BLaER1 treated with 17β-estradiol and CSF1 and Interleukin-3, amounts not matched to agents 10 nM and 100 nM (cell line): ENCODE data around the gene LYPLAL1.
"Not testable (repeated sequence)": the region's sequence is repeated elsewhere in the genome, so short reads cannot be mapped to it uniquely, and the experiment has no call there.

ENCODE experiments used
- H3K27ac ChIP-seq, 11 experiments: shearing (Covaris generic); formaldehyde crosslinking; 2 replicates each; pipeline ENCODE4 v1.8.1; 2022
- H3K27me3 ChIP-seq, 11 experiments: shearing (Covaris generic); formaldehyde crosslinking; 2 replicates each; pipeline ENCODE4 v1.8.1; 2022
- H3K36me3 ChIP-seq, 11 experiments: shearing (Covaris generic); formaldehyde crosslinking; 2 replicates each; pipeline ENCODE4 v1.8.1; 2022
- H3K4me1 ChIP-seq, 10 experiments: shearing (Covaris generic); formaldehyde crosslinking; 2 replicates each; pipeline ENCODE4 v1.8.1; 2022
- H3K4me2 ChIP-seq, 11 experiments: shearing (Covaris generic); formaldehyde crosslinking; 2 replicates each; pipeline ENCODE4 v1.8.1; 2022
- H3K4me3 ChIP-seq, 10 experiments: shearing (Covaris generic); formaldehyde crosslinking; 2 replicates each; pipeline ENCODE4 v1.8.1; 2022
- H3K9ac ChIP-seq, 11 experiments: shearing (Covaris generic); formaldehyde crosslinking; 2 replicates each; pipeline ENCODE4 v1.8.1; 2022
- H3K9me3 ChIP-seq, 11 experiments: shearing (Covaris generic); formaldehyde crosslinking; replicated peaks in 1 of 11; 2 replicates each; pipeline ENCODE4 v1.8.1; 2022
- H4K20me1 ChIP-seq, 11 experiments: shearing (Covaris generic); formaldehyde crosslinking; 2 replicates each; pipeline ENCODE4 v1.8.1; 2022
- Cebpa-rat ChIP-seq, 11 experiments: shearing (Covaris generic); IDR thresholded peaks; 2 replicates each; pipeline ENCODE4 v1.8.1; 2022

LYPLAL1 gene

GRCh38 chr1:219235903-219236481 is 62.3 kb downstream of the LYPLAL1 start:
- Histone ChIP-seq H3K27me3 (no peaks in the 10 kb centered on the region), H3K9ac (no peak overlapping the region), H3K9me3 (no peaks in the 10 kb centered on the region), H3K4me2 (no peak overlapping the region), H3K36me3 (no peaks in the 10 kb centered on the region), H3K4me1 (no peaks in the 10 kb centered on the region), H4K20me1 (no peaks in the 10 kb centered on the region), H3K4me3 (no peak overlapping the region), H3K27ac (no peak overlapping the region)
- no peak for TF ChIP-seq Cebpa-rat (IDR thresholded peaks at IDR 0.05)

DNA sequence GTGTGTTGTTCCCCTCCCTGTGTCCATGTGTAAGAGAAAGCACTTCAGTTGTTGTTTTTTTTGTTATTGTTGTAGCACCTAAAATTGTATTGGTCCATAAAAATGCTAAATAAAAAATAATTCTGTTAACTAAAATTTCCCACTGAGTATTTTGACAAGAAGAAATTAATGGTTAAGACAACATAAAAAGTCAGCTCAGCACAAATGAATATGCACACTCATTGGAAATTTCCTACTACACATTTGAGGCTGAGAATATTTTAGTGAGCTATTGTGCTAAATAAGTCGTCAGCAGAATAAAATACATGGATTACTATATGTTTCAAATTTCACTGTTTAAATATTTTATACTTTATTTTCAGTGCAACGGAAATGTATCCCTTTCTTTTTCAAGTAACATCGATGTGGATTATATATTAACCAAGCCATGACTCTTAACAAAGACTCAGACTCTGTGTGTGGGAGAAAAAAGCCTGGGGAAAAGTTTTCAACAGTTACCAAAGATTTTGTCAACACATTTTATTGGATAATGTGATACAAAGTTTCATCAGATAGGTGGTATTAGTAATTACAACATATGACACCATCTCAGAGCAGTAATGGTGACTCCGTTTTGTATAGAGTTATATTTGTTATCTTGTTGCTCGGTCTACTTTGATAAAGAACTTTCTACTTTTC is 63.4 kb downstream of the LYPLAL1 start:
- TF ChIP-seq Cebpa-rat (IDR thresholded peaks at IDR 0.05) = no peak
- H3K4me2 ChIP-seq = no peak overlapping the region
- no peak overlapping the region for H3K9ac ChIP-seq
- H3K36me3 ChIP-seq = no peaks in the 10 kb centered on the region
- no peak overlapping the region for H3K4me3 ChIP-seq
- H4K20me1 ChIP-seq = no peaks in the 10 kb centered on the region
- H3K9me3 ChIP-seq = no peaks in the 10 kb centered on the region
- no peaks in the 10 kb centered on the region for H3K27me3 ChIP-seq
- H3K27ac ChIP-seq = no peak overlapping the region
- H3K4me1 ChIP-seq = no peaks in the 10 kb centered on the region

GRCh38 chr1:219239518-219239917 is 65.8 kb downstream of the LYPLAL1 start:
- Histone ChIP-seq H3K4me2 (no peak overlapping the region), H3K4me1 (no peaks in the 10 kb centered on the region), H3K27ac (no peak overlapping the region), H3K27me3 (no peaks in the 10 kb centered on the region), H3K9me3 (peaks cover 0 to 1% (median 0%) of the 10 kb centered on the region in 11 experiments; a peak in 1 of 22 replicates), H3K36me3 (no peaks in the 10 kb centered on the region), H4K20me1 (no peaks in the 10 kb centered on the region), H3K9ac (no peak overlapping the region), H3K4me3 (no peak overlapping the region)
- no peak for TF ChIP-seq Cebpa-rat (IDR thresholded peaks at IDR 0.05)

- no peaks in the 10 kb centered on the region; a peak in 1 of 22 replicates for H3K36me3 ChIP-seq
- H3K4me1 ChIP-seq = no peaks in the 10 kb centered on the region
- no peak overlapping the region for H3K27ac ChIP-seq
- H3K9me3 ChIP-seq = peaks cover 0 to 9% (median 0%) of the 10 kb centered on the region in 11 experiments; a peak in 1 of 22 replicates
- no peaks in the 10 kb centered on the region for H4K20me1 ChIP-seq
- H3K4me3 ChIP-seq = no peak overlapping the region
- H3K9ac ChIP-seq = no peak overlapping the region
- H3K27me3 ChIP-seq = no peaks in the 10 kb centered on the region
- no peak for TF ChIP-seq Cebpa-rat (IDR thresholded peaks at IDR 0.05)
- H3K4me2 ChIP-seq = no peak overlapping the region
These were observed 71.2 kb downstream of the LYPLAL1 start for GRCh38 chr1:219244864-219245263.

DNA sequence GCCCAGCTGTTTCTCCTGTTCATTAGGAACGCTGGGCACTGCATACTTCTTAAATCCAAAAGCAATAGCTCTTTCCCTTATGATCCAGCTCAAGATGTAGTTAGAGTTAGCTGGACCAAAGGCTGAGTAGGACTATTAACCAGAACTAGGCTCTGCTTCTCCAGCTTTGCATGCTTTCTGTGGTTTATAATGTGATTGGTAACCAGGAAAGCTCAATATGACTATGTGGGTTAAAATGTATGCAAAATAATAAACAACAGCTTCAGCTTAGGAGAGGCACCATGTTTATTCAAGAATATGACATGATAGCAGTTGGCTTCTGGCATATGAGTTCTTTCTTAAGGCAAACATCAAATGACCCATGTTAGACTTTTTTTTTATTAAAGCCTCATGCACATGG is 73.8 kb downstream of the LYPLAL1 start:
- Histone ChIP-seq H3K9ac (no peak overlapping the region), H3K27me3 (no peaks in the 10 kb centered on the region), H3K4me2 (no peak overlapping the region), H3K9me3 (peaks cover 0 to 21% (median 0%) of the 10 kb centered on the region in 11 experiments; a peak in 2 of 22 replicates), H3K4me3 (no peak overlapping the region), H3K36me3 (no peaks in the 10 kb centered on the region; a peak in 1 of 22 replicates), H3K4me1 (no peaks in the 10 kb centered on the region), H3K27ac (no peak overlapping the region), H4K20me1 (no peaks in the 10 kb centered on the region)
- no peak for TF ChIP-seq Cebpa-rat (IDR thresholded peaks at IDR 0.05)

- H3K27ac ChIP-seq, H3K4me2 ChIP-seq, H3K9ac ChIP-seq, H3K4me1 ChIP-seq, H3K36me3 ChIP-seq, H3K4me3 ChIP-seq, H3K27me3 ChIP-seq, H4K20me1 ChIP-seq: not testable (repeated sequence)
- H3K9me3 ChIP-seq = peaks cover 0 to 12% (median 0%) of the 10 kb centered on the region in 11 experiments; a peak in 1 of 22 replicates
These were observed 76.8 kb downstream of the LYPLAL1 start for GRCh38 chr1:219250468-219250867.

GRCh38 chr1:219257751-219258150 is 84.1 kb downstream of the LYPLAL1 start:
- no peak overlapping the region for H3K4me2 ChIP-seq
- no peak overlapping the region for H3K27ac ChIP-seq
- no peak for TF ChIP-seq Cebpa-rat (IDR thresholded peaks at IDR 0.05)
- H3K36me3 ChIP-seq = peaks cover 0 to 5% (median 0%) of the 10 kb centered on the region in 11 experiments; a peak in 1 of 22 replicates
- no peaks in the 10 kb centered on the region for H4K20me1 ChIP-seq
- no peak overlapping the region for H3K9ac ChIP-seq
- H3K27me3 ChIP-seq = no peaks in the 10 kb centered on the region
- H3K4me1 ChIP-seq = no peaks in the 10 kb centered on the region
- no peak overlapping the region for H3K4me3 ChIP-seq
- peaks cover 15 to 25% (median 17%) of the 10 kb centered on the region in 11 experiments for H3K9me3 ChIP-seq

GRCh38 chr1:219261454-219261853 is 87.8 kb downstream of the LYPLAL1 start:
- Histone ChIP-seq H3K27me3 (no peaks in the 10 kb centered on the region), H3K27ac (no peak overlapping the region), H3K36me3 (peaks cover 0 to 5% (median 0%) of the 10 kb centered on the region in 11 experiments; a peak in 1 of 22 replicates)

More at GRCh38 chr1:219261454-219261853, 87.8 kb downstream of the LYPLAL1 start:
- Histone ChIP-seq H3K9ac (no peak overlapping the region), H3K4me1 (no peaks in the 10 kb centered on the region), H3K4me3 (no peak overlapping the region), H3K4me2 (no peak overlapping the region), H4K20me1 (no peaks in the 10 kb centered on the region), H3K9me3 (peaks cover 15 to 34% (median 22%) of the 10 kb centered on the region in 11 experiments)
- TF ChIP-seq Cebpa-rat (IDR thresholded peaks at IDR 0.05) = no peak
